NB4 (cell line): ENCODE results near the gene CDH8.

Experiments used
- MYC ChIP-seq: IDR thresholded peaks from 2 replicates; pipeline ENCODE4 v1.6.1; 2011; ENCODE audit warnings: low read depth, low read length
- POLR2A ChIP-seq: IDR thresholded peaks from 2 replicates; pipeline ENCODE4 v1.6.1; 2011; ENCODE audit warnings: mild to moderate bottlenecking; ENCODE audit not compliant: insufficient read length; ENCODE audit errors: extremely low read depth
- TF ChIP-seq, protein P1 (sequence below): IDR thresholded peaks from one replicate; pipeline ENCODE4 v1.5.1; 2012; ENCODE audit warnings: low read depth, low read length
- TF ChIP-seq, protein P2 (sequence below): IDR thresholded peaks from 2 replicates; pipeline ENCODE4 v1.6.1; 2011; ENCODE audit warnings: low read depth, low read length

DNA sequence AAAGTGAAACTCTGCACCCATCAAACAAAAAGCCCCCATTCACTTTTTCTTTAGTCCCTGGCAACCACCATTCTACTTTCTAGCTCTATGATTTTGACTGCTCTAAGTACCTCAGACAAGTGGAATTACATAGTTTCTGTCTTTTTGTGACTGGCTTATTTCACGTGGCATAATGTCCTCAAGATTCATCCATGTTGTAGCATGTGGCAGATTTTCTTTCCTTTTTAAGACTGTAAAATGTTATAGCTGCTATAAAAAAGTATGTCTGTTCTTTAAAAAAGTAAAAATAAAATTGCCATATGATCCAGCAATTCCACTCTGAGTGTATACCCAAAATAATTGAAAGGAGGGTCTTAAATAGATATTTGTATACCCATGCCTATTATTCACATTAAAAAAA lies 429.7 kb downstream of the CDH8 start:
- TF ChIP-seq, protein P1, sequence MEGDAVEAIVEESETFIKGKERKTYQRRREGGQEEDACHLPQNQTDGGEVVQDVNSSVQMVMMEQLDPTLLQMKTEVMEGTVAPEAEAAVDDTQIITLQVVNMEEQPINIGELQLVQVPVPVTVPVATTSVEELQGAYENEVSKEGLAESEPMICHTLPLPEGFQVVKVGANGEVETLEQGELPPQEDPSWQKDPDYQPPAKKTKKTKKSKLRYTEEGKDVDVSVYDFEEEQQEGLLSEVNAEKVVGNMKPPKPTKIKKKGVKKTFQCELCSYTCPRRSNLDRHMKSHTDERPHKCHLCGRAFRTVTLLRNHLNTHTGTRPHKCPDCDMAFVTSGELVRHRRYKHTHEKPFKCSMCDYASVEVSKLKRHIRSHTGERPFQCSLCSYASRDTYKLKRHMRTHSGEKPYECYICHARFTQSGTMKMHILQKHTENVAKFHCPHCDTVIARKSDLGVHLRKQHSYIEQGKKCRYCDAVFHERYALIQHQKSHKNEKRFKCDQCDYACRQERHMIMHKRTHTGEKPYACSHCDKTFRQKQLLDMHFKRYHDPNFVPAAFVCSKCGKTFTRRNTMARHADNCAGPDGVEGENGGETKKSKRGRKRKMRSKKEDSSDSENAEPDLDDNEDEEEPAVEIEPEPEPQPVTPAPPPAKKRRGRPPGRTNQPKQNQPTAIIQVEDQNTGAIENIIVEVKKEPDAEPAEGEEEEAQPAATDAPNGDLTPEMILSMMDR = no peak
- no peak for TF ChIP-seq POLR2A
- TF ChIP-seq MYC = no peak
- TF ChIP-seq, protein P2, sequence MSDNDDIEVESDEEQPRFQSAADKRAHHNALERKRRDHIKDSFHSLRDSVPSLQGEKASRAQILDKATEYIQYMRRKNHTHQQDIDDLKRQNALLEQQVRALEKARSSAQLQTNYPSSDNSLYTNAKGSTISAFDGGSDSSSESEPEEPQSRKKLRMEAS = no peak
